HFF-Myc (cell line): ENCODE measurements around the gene LRP2.

Experiments used
- DNase-seq: peaks from one replicate; pipeline ENCODE4 v3.0.0-alpha.2; 2011; ENCODE audit warnings: low read depth; ENCODE audit errors: extremely low read depth
- H3K4me3 ChIP-seq: replicated peaks from 2 replicates; pipeline ENCODE4 v1.5.1; 2011; ENCODE audit warnings: low read depth, mild to moderate bottlenecking, control low read depth, low read length
- TF ChIP-seq, protein P1 (sequence below): IDR thresholded peaks from 2 replicates; pipeline ENCODE4 v1.5.1; 2012; ENCODE audit warnings: mild to moderate bottlenecking, low read depth, low read length, control low read depth; ENCODE audit errors: missing control alignments

The LRP2 gene

DNA sequence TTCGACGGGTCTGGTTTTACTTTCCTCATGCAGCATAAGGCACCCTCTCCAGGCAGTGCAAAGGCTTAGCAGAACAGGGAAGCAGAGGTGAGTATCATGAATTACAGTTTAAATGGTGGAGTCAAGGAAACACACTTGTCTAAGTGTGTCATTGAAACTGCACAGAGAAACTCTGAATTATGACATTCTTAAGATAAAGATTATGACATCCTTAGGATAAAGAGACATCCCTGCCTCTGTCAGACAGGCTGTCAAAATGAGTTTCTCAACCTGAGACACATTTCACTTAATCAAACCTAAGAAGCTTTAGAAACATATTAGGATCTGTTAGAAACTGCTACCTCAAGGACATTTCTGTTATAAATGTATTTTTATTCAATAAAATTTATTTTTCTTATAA is 179.8 kb downstream of the LRP2 start:
- DNase-seq = no peak
- TF ChIP-seq, protein P1, sequence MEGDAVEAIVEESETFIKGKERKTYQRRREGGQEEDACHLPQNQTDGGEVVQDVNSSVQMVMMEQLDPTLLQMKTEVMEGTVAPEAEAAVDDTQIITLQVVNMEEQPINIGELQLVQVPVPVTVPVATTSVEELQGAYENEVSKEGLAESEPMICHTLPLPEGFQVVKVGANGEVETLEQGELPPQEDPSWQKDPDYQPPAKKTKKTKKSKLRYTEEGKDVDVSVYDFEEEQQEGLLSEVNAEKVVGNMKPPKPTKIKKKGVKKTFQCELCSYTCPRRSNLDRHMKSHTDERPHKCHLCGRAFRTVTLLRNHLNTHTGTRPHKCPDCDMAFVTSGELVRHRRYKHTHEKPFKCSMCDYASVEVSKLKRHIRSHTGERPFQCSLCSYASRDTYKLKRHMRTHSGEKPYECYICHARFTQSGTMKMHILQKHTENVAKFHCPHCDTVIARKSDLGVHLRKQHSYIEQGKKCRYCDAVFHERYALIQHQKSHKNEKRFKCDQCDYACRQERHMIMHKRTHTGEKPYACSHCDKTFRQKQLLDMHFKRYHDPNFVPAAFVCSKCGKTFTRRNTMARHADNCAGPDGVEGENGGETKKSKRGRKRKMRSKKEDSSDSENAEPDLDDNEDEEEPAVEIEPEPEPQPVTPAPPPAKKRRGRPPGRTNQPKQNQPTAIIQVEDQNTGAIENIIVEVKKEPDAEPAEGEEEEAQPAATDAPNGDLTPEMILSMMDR = no peak
- H3K4me3 ChIP-seq = no peak overlapping the region

DNA sequence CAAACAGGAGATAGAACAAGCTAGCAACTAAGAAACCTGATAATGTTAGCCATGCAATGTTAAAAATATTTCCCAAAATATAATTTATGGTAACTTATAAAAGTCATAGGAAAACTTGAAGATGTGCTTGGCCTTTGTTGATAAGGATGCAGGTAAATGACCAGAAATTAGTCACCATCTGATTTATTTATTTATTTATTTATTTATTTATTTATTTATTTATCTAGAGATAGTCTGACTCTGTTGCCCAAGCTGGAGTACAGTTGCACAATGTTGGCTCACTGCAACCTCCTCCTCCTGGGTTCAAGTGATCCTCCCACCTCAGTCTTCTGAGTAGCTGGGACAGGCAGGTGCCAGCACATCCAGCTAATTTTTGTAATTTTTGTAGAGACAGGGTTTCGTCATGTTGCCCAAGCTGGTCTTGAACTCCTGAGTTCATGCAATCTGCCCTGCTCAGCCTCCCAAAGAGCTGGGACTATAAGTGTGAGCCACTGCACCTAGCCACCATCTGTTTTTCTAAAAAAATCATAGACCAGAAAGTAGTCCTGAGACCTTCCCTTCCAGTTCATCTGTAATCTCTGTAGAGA is 183.4 kb downstream of the LRP2 start:
- TF ChIP-seq, protein P1 = no peak
- H3K4me3 ChIP-seq = no peak overlapping the region
- DNase-seq = no peak

DNA sequence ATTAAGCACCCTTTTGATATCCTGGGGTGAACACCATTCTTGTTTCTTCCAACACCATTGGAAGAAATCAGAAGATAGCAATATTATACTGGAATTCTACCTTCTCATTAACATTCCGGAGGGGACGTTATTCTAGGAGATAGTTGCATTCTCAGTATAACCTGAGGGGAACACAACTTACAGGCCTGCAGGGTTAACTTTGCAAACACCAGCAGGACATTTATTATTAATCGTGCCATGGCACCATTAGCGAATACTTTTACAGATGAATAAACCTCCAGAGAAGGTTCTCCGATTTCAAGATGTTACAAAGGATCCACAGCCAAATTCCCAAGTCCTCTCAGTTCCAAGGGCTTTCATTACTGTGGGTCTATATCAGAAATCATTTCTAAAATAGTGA is 184.0 kb downstream of the LRP2 start:
- TF ChIP-seq, protein P1 = no peak
- no peak overlapping the region for H3K4me3 ChIP-seq
- no peak for DNase-seq

DNA sequence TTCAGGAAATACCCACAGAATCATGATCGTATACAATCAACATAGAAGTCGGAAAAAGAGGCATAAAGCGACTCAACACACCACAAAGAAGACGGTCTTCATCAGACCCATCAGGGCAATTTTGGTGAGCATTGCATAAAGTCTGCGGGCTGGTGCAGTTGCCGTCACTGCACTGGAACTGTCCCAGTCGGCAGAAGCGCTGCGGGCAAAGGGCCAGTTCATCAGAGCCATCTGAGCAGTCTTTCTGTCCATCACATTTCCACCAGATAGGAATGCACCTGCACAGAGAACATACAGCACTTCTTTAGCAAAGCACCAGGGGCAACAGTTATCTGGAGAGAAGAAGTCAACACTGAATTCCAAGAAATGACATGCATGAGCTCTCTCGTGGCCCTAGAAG is 187.2 kb downstream of the LRP2 start:
- TF ChIP-seq, protein P1 = no peak
- no peak overlapping the region for H3K4me3 ChIP-seq
- no peak for DNase-seq

DNA sequence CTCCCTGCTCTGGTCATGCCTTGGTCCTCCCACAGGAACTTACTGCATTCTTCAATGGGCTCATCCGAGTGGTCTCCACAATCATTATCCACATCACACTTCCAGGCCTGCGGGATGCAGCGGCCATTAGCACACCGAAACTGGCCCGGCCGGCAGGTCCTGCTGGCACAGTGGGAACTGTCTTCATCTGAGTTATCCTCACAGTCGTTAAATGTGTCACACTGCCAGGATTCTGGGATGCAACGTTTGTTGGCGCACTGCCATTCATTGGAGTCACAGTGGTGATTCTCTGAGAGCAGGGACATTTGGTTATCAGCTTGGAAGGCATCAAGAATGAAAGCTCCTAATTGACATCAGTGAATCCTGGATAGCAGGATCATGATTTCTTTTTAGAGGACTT is 188.5 kb downstream of the LRP2 start:
- no peak for DNase-seq
- TF ChIP-seq, protein P1 = no peak
- H3K4me3 ChIP-seq = no peak overlapping the region

DNA sequence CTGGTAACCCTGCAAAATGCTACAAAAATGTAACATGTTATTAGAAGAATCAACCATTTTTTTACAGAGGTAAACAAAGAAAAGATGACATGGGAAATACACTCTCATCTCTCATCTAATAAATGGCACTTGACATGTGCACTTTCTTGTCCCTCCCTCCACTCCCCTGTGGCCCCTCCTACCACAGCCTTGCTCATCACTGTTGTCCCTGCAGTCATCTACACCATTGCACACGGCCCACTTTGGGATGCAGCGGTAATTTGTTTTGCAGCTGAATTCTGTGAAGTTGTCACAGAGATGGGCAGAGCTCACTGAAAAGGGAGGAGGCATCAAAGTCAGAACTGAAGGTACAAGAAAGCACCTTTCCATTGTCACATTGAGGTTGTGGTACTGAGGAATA is 189.4 kb downstream of the LRP2 start:
- TF ChIP-seq, protein P1 = no peak
- no peak for DNase-seq
- no peak overlapping the region for H3K4me3 ChIP-seq

DNA sequence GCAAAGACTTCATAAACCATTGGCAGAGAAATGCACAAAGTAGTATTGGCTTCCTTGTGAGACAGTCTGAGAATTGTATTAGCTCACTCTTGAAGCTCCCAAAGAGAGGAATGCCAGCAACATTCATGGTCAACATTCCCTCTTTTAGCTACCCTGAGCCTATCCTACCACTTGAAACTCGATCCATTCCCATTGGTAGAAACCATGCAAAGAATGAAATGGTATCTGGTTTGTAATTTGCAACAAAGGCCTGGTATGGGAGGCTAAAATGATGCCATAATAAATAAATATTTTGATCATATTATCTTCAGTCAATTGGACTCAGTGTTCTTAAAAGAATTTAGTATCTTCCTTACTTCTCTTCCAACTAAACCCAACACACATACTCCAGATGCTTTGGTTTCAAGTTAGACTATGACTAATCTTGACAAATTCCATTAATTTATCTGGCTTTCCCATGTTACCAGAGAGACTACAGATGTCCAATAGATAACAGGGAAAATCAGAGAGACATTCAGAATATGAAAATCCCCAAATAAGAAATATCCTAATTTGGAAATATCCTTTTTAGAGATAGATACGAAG is 190.1 kb downstream of the LRP2 start:
- H3K4me3 ChIP-seq = no peak overlapping the region
- DNase-seq = no peak
- TF ChIP-seq, protein P1 = no peak
